Endothelial cell (in vitro differentiated cells): ENCODE results near the gene ADA. TPM values are rescaled to one million over a fixed set of nuclear protein-coding genes. Genes with fewer than 3 reads are reported as not detected.

ENCODE experiments used
- DNase-seq: peaks from one replicate; pipeline ENCODE4 v3.0.0; 2021; ENCODE audit warnings: low spot score
- H3K27ac Mint-ChIP-seq: one replicate; pipeline ENCODE4 v1.8.0; 2021; ENCODE audit warnings: mixed read lengths, inconsistent platforms; ENCODE audit not compliant: unreplicated experiment
- H3K27me3 Mint-ChIP-seq: one replicate; pipeline ENCODE4 v1.8.0; 2021; ENCODE audit warnings: mild to moderate bottlenecking, moderate library complexity, mixed read lengths, inconsistent platforms; ENCODE audit not compliant: unreplicated experiment
- H3K36me3 Mint-ChIP-seq: one replicate; pipeline ENCODE4 v1.8.0; 2021; ENCODE audit warnings: mild to moderate bottlenecking, low read depth, mixed read lengths, inconsistent platforms; ENCODE audit not compliant: unreplicated experiment
- H3K4me1 Mint-ChIP-seq: one replicate; pipeline ENCODE4 v1.8.0; 2021; ENCODE audit warnings: mild to moderate bottlenecking, mixed read lengths, inconsistent platforms; ENCODE audit not compliant: unreplicated experiment
- H3K4me3 Mint-ChIP-seq: one replicate; pipeline ENCODE4 v1.8.0; 2021; ENCODE audit warnings: mild to moderate bottlenecking, mixed read lengths, inconsistent platforms; ENCODE audit not compliant: unreplicated experiment
- H3K9me3 Mint-ChIP-seq: one replicate; pipeline ENCODE4 v1.8.0; 2021; ENCODE audit warnings: mixed read lengths, inconsistent platforms; ENCODE audit not compliant: unreplicated experiment
- total RNA-seq: library from RNA; stranded (reverse); fragmentation: NEBNext Ultra II Directional; extraction: Animal tissue kit (Norgen Biotek cat#: 25700); gene quantifications from one replicate; pipeline ENCODE4 v1.2.1, GENCODE V29; 2021; ENCODE audit not compliant: unreplicated experiment
- TF ChIP-seq, protein P1 (sequence below): fragments of 200-600 bp; sonication (generic); IDR thresholded peaks from one replicate; pipeline ENCODE4 v1.5.0; 2021; ENCODE audit warnings: antibody characterized with exemption; ENCODE audit not compliant: unreplicated experiment

ADA gene
- total RNA-seq, 1 donor from 2014 or later: 137 TPM

- Mint-ChIP-seq H3K4me1 (peaks cover 49% of the 10 kb centered on the region), H3K27me3 (peaks cover 2% of the 10 kb centered on the region), H3K36me3 (peaks cover 17% of the 10 kb centered on the region), H3K9me3 (no peaks in the 10 kb centered on the region), H3K4me3 (peak overlapping the region; percentile 63), H3K27ac (no peak overlapping the region)
- no peak for DNase-seq
- TF ChIP-seq, protein P1, sequence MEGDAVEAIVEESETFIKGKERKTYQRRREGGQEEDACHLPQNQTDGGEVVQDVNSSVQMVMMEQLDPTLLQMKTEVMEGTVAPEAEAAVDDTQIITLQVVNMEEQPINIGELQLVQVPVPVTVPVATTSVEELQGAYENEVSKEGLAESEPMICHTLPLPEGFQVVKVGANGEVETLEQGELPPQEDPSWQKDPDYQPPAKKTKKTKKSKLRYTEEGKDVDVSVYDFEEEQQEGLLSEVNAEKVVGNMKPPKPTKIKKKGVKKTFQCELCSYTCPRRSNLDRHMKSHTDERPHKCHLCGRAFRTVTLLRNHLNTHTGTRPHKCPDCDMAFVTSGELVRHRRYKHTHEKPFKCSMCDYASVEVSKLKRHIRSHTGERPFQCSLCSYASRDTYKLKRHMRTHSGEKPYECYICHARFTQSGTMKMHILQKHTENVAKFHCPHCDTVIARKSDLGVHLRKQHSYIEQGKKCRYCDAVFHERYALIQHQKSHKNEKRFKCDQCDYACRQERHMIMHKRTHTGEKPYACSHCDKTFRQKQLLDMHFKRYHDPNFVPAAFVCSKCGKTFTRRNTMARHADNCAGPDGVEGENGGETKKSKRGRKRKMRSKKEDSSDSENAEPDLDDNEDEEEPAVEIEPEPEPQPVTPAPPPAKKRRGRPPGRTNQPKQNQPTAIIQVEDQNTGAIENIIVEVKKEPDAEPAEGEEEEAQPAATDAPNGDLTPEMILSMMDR: no peak
These were observed 51.2 kb downstream of the ADA start for GRCh38 chr20:44600301-44600700.

GRCh38 chr20:44599715-44600114, 51.8 kb downstream of the ADA start:
- no peak overlapping the region for H3K27ac Mint-ChIP-seq

DNA sequence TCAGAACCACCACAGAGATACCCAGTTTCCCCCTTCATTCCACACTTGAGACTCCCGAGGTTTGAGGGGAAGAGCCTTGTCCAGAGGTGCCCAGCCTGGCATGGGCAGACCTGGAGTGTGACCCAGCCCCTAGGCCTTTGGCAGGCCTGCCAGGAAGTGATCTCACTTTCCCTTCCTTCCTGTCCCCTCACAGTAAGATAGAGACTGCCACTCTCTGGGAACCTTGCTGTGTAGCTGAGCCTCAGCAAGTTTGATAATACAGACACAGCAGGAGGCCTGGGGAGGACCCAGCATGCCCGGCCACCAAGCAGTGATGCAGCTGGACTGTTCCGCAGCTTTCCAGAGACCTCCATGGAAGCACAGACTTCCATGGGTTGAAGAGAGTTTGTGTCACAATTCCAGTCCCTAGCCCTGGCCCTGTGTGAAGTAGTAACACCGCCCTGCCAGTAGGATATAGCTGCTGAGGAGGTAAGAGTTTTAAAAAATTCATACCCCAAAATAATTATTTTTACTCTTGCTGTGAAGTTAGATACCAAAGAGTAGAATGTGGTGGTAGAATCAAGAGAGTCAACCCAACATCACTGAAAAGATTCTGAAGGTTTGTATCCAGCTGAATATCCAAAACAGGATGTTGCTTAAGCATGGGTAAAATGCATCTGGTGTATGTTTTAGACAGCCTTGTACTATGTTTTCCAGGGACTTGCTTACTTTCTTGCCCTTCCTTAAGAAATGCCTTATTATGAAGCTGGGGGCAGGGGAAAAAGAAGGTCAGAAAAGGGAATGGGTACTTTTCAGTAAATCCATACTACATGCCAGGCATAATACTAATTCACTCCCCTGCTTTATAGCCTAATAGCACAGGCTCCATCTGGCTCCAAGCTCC, 52.8 kb downstream of the ADA start:
- H3K4me1 Mint-ChIP-seq: peaks cover 52% of the 10 kb centered on the region
- peak overlapping the region; percentile 65 for H3K4me3 Mint-ChIP-seq
- DNase-seq: no peak
- H3K36me3 Mint-ChIP-seq: peaks cover 17% of the 10 kb centered on the region
- peaks cover 2% of the 10 kb centered on the region for H3K27me3 Mint-ChIP-seq
- TF ChIP-seq, protein P1: peak; percentile 33
- H3K9me3 Mint-ChIP-seq: no peaks in the 10 kb centered on the region
- H3K27ac Mint-ChIP-seq: peak overlapping the region; percentile 96

More at GRCh38 chr20:44599715-44600114, 51.8 kb downstream of the ADA start:
- peak overlapping the region; percentile 63 for H3K4me3 Mint-ChIP-seq
- no peaks in the 10 kb centered on the region for H3K9me3 Mint-ChIP-seq
- H3K27me3 Mint-ChIP-seq: peaks cover 2% of the 10 kb centered on the region
- no peak for DNase-seq
- H3K4me1 Mint-ChIP-seq: peaks cover 52% of the 10 kb centered on the region
- H3K36me3 Mint-ChIP-seq: peaks cover 17% of the 10 kb centered on the region
- TF ChIP-seq, protein P1: no peak

DNA sequence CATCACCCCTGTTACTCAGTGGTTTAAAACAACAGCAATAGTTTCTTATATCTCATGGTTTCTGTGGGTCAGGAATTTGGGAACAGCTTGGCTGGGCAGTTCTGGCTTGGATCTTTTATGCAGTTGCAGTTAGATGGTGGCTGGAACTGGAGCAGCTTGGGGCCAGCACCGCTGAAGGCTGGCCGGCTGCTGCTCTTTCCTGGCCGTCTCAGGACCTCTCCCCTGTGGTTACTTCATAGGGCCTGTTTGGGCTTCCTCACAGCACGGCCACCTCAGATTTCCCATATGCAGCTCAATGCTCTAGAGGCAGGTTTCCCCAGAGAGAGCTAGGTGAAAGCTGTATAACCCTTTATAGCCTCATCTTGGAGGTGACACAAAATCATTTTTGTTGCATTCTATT, 53.6 kb downstream of the ADA start:
- DNase-seq: no peak
- peaks cover 20% of the 10 kb centered on the region for H3K36me3 Mint-ChIP-seq
- H3K4me3 Mint-ChIP-seq: peak overlapping the region; percentile 44
- peaks cover 2% of the 10 kb centered on the region for H3K27me3 Mint-ChIP-seq
- peaks cover 52% of the 10 kb centered on the region for H3K4me1 Mint-ChIP-seq
- no peaks in the 10 kb centered on the region for H3K9me3 Mint-ChIP-seq
- TF ChIP-seq, protein P1: no peak
- H3K27ac Mint-ChIP-seq: peak overlapping the region; percentile 96

DNA sequence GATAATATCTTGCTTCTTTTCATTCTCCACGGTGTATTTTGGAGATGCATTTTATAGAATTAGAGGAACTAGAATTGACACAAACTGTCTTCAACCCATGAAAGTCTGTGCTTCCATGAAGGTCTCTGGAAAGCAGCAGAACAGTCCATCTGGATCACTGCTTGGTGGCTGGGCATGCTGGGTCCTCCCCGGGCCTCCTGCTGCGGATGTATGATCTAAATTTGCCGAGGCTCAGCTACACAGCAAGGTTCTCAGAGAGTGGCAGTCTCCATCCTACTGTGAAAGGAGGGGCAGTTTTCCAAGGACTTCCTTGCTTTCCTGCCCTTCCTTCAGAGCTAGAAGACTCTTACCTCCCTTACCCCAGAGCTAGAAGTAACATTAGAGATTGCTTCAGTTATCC, 54.0 kb downstream of the ADA start:
- Mint-ChIP-seq H3K4me3 (peak overlapping the region; percentile 44), H3K4me1 (peaks cover 52% of the 10 kb centered on the region), H3K27ac (peak overlapping the region; percentile 96), H3K36me3 (peaks cover 24% of the 10 kb centered on the region), H3K9me3 (no peaks in the 10 kb centered on the region), H3K27me3 (peaks cover 2% of the 10 kb centered on the region)
- TF ChIP-seq, protein P1: no peak
- no peak for DNase-seq
